ENCODE data around the gene ARHGEF28.

The ARHGEF28 gene

GRCh38 chr5:73836607-73837006 is 210.6 kb downstream of the ARHGEF28 start:
- H3K9me2 ChIP-seq (replicated peaks; ENCODE audit: low read depth, low read length) = no peaks in the 10 kb centered on the region
- H3K4me2 ChIP-seq (ENCODE audit: low read depth, low read length, poor library complexity, severe bottlenecking) = no peak overlapping the region
- H2AFZ ChIP-seq (ENCODE audit: low read length) = no peak overlapping the region
- no peaks in the 10 kb centered on the region for H3K36me3 ChIP-seq (ENCODE audit: insufficient read depth, low read length)
- no peak overlapping the region for H3K4me3 ChIP-seq (ENCODE audit: low read length, poor library complexity, severe bottlenecking)
- no peaks in the 10 kb centered on the region for H3K79me2 ChIP-seq (ENCODE audit: insufficient read depth, low read length)
- no peaks in the 10 kb centered on the region for H3K4me1 ChIP-seq (ENCODE audit: insufficient read depth, low read length, poor library complexity, severe bottlenecking)
- H3K9me3 ChIP-seq (ENCODE audit: insufficient read depth, low read depth, low read length) = no peaks in the 10 kb centered on the region
- no peaks in the 10 kb centered on the region for H3F3A ChIP-seq (ENCODE audit: low read depth)
- no peak overlapping the region for H3K9ac ChIP-seq (ENCODE audit: low read depth, low read length, poor library complexity, severe bottlenecking)
- TF ChIP-seq, protein P1, sequence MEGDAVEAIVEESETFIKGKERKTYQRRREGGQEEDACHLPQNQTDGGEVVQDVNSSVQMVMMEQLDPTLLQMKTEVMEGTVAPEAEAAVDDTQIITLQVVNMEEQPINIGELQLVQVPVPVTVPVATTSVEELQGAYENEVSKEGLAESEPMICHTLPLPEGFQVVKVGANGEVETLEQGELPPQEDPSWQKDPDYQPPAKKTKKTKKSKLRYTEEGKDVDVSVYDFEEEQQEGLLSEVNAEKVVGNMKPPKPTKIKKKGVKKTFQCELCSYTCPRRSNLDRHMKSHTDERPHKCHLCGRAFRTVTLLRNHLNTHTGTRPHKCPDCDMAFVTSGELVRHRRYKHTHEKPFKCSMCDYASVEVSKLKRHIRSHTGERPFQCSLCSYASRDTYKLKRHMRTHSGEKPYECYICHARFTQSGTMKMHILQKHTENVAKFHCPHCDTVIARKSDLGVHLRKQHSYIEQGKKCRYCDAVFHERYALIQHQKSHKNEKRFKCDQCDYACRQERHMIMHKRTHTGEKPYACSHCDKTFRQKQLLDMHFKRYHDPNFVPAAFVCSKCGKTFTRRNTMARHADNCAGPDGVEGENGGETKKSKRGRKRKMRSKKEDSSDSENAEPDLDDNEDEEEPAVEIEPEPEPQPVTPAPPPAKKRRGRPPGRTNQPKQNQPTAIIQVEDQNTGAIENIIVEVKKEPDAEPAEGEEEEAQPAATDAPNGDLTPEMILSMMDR (conservative IDR thresholded peaks at IDR 0.05; ENCODE audit: low read length) = no peak
- no peak for TF ChIP-seq EZH2phosphoT487 (IDR thresholded peaks at IDR 0.05; ENCODE audit: borderline replicate concordance)
- H3K27me3 ChIP-seq (ENCODE audit: insufficient read depth, low read length, poor library complexity, severe bottlenecking) = no peaks in the 10 kb centered on the region
- no peaks in the 10 kb centered on the region for H4K20me1 ChIP-seq (ENCODE audit: insufficient read depth, low read length, poor library complexity, severe bottlenecking)

GRCh38 chr5:73838901-73839300 is 212.9 kb downstream of the ARHGEF28 start:
- TF ChIP-seq, protein P1 (conservative IDR thresholded peaks at IDR 0.05; ENCODE audit: low read length) = no peak
- TF ChIP-seq EZH2phosphoT487 (IDR thresholded peaks at IDR 0.05; ENCODE audit: borderline replicate concordance) = no peak
- Histone ChIP-seq H3K4me3 (ENCODE audit: low read length, poor library complexity, severe bottlenecking) (no peak overlapping the region), H4K20me1 (ENCODE audit: insufficient read depth, low read length, poor library complexity, severe bottlenecking) (no peaks in the 10 kb centered on the region), H3K9me2 (replicated peaks; ENCODE audit: low read depth, low read length) (no peaks in the 10 kb centered on the region), H3K4me1 (ENCODE audit: insufficient read depth, low read length, poor library complexity, severe bottlenecking) (no peaks in the 10 kb centered on the region), H3K79me2 (ENCODE audit: insufficient read depth, low read length) (no peaks in the 10 kb centered on the region), H2AFZ (ENCODE audit: low read length) (no peak overlapping the region), H3K4me2 (ENCODE audit: low read depth, low read length, poor library complexity, severe bottlenecking) (no peak overlapping the region), H3K9ac (ENCODE audit: low read depth, low read length, poor library complexity, severe bottlenecking) (no peak overlapping the region), H3K27me3 (ENCODE audit: insufficient read depth, low read length, poor library complexity, severe bottlenecking) (no peaks in the 10 kb centered on the region), H3K36me3 (ENCODE audit: insufficient read depth, low read length) (no peaks in the 10 kb centered on the region), H3F3A (ENCODE audit: low read depth) (no peaks in the 10 kb centered on the region), H3K9me3 (ENCODE audit: insufficient read depth, low read depth, low read length) (no peaks in the 10 kb centered on the region)

GRCh38 chr5:73841641-73842040 is 215.6 kb downstream of the ARHGEF28 start:
- TF ChIP-seq, protein P1 (conservative IDR thresholded peaks at IDR 0.05; ENCODE audit: low read length) = no peak
- TF ChIP-seq EZH2phosphoT487 (IDR thresholded peaks at IDR 0.05; ENCODE audit: borderline replicate concordance) = no peak

More at GRCh38 chr5:73841641-73842040, 215.6 kb downstream of the ARHGEF28 start:
- no peak overlapping the region for H3K9ac ChIP-seq (ENCODE audit: low read depth, low read length, poor library complexity, severe bottlenecking)
- no peaks in the 10 kb centered on the region for H4K20me1 ChIP-seq (ENCODE audit: insufficient read depth, low read length, poor library complexity, severe bottlenecking)
- H3K4me3 ChIP-seq (ENCODE audit: low read length, poor library complexity, severe bottlenecking) = no peak overlapping the region
- no peaks in the 10 kb centered on the region for H3K9me3 ChIP-seq (ENCODE audit: insufficient read depth, low read depth, low read length)
- H3K4me1 ChIP-seq (ENCODE audit: insufficient read depth, low read length, poor library complexity, severe bottlenecking) = no peaks in the 10 kb centered on the region
- H3K9me2 ChIP-seq (replicated peaks; ENCODE audit: low read depth, low read length) = no peaks in the 10 kb centered on the region
- H3K79me2 ChIP-seq (ENCODE audit: insufficient read depth, low read length) = no peaks in the 10 kb centered on the region
- H3K27me3 ChIP-seq (ENCODE audit: insufficient read depth, low read length, poor library complexity, severe bottlenecking) = no peaks in the 10 kb centered on the region
- no peaks in the 10 kb centered on the region for H3F3A ChIP-seq (ENCODE audit: low read depth)
- H3K36me3 ChIP-seq (ENCODE audit: insufficient read depth, low read length) = no peaks in the 10 kb centered on the region
- H2AFZ ChIP-seq (ENCODE audit: low read length) = no peak overlapping the region
- H3K4me2 ChIP-seq (ENCODE audit: low read depth, low read length, poor library complexity, severe bottlenecking) = no peak overlapping the region

All from Loucy (cell line).